Hematopoietic multipotent progenitor cell treated with erythropoietin and hydrocortisone succinate and interleukin-3 and kit ligand, for 15 days (in vitro differentiated cells): Measurements from ENCODE around the gene CFAP58.

Experiments used
- DNase-seq: peaks from one replicate; pipeline ENCODE4 v3.0.0-alpha.2; 2015; ENCODE audit warnings: low spot score

The CFAP58 gene

GRCh38 chr10:104336821-104337467 lies 16.7 kb upstream of the CFAP58 start:
- no peak for DNase-seq

GRCh38 chr10:104337521-104337984 lies 16.1 kb upstream of the CFAP58 start:
- no peak for DNase-seq

GRCh38 chr10:104337985-104338735 lies 15.5 kb upstream of the CFAP58 start, which contains the start of gene ITPRIP:
Gene ITPRIP, minus strand, starts transcription at chr10:104338465. Its CDS starts 22,414 bp downstream, at chr10:104316051.
- peak; percentile 65 for DNase-seq

GRCh38 chr10:104339469-104340110 lies 14.0 kb upstream of the CFAP58 start:
- no peak for DNase-seq

GRCh38 chr10:104340111-104340526 lies 13.5 kb upstream of the CFAP58 start:
- peak; percentile 80 for DNase-seq

- DNase-seq: no peak
Observed at GRCh38 chr10:104340641-104341040, 13.0 kb upstream of the CFAP58 start.

- no peak for DNase-seq
Observed at GRCh38 chr10:104342941-104343411, 10.7 kb upstream of the CFAP58 start.

- DNase-seq: no peak
Observed at GRCh38 chr10:104344219-104344618, 9.4 kb upstream of the CFAP58 start.

GRCh38 chr10:104345515-104345914 lies 8.1 kb upstream of the CFAP58 start:
- no peak for DNase-seq

GRCh38 chr10:104345941-104346340 lies 7.7 kb upstream of the CFAP58 start:
- DNase-seq: no peak

- DNase-seq: peak; percentile 50
Observed at GRCh38 chr10:104347295-104348045, 6.2 kb upstream of the CFAP58 start.

- DNase-seq: no peak
Observed at GRCh38 chr10:104348601-104349000, 5.0 kb upstream of the CFAP58 start.

- DNase-seq: no peak
Observed at GRCh38 chr10:104349623-104350126, 4.0 kb upstream of the CFAP58 start.

- DNase-seq: peak; percentile 86
Observed at GRCh38 chr10:104350127-104350635, 3.5 kb upstream of the CFAP58 start.

GRCh38 chr10:104351061-104351702 lies 2.5 kb upstream of the CFAP58 start:
- DNase-seq: no peak

- DNase-seq: no peak
Observed at GRCh38 chr10:104351919-104352318, 1.7 kb upstream of the CFAP58 start.

GRCh38 chr10:104359811-104360210 lies 6.2 kb downstream of the CFAP58 start:
- DNase-seq: no peak

GRCh38 chr10:104367904-104368303 lies 14.3 kb downstream of the CFAP58 start:
- DNase-seq: no peak

- no peak for DNase-seq
Observed at GRCh38 chr10:104368381-104368780, 14.7 kb downstream of the CFAP58 start.

- DNase-seq: no peak
Observed at GRCh38 chr10:104371753-104372152, 18.1 kb downstream of the CFAP58 start.

GRCh38 chr10:104374591-104374990 lies 21.0 kb downstream of the CFAP58 start:
- no peak for DNase-seq
